Measurements from ENCODE around the gene ADGB. TPM values are rescaled to one million over a fixed set of nuclear protein-coding genes. Genes with fewer than 3 reads are reported as not detected.
"Not testable (repeated sequence)": the region's sequence is repeated elsewhere in the genome, so short reads cannot be mapped to it uniquely, and the experiment has no call there.

The ADGB gene
- total RNA-seq, 1 donor from 2014 or later, result not detected

- not testable (repeated sequence) for DNase-seq (ENCODE audit: low read depth)
These were observed 217.0 kb downstream of the ADGB start for GRCh38 chr6:146815511-146816462.

GRCh38 chr6:146819596-146820320, 221.0 kb downstream of the ADGB start:
- no peak for DNase-seq (ENCODE audit: low read depth)

GRCh38 chr6:146827216-146827928, 228.6 kb downstream of the ADGB start:
- no peak for DNase-seq (ENCODE audit: low read depth)

GRCh38 chr6:146829792-146830565, 231.2 kb downstream of the ADGB start:
- DNase-seq (ENCODE audit: low read depth), result no peak

GRCh38 chr6:146833157-146833556, 234.4 kb downstream of the ADGB start:
- no peak for DNase-seq (ENCODE audit: low read depth)

- no peak for DNase-seq (ENCODE audit: low read depth)
These were observed 241.4 kb downstream of the ADGB start for GRCh38 chr6:146840216-146840615.

GRCh38 chr6:146840641-146841040, 241.9 kb downstream of the ADGB start:
- DNase-seq (ENCODE audit: low read depth), result no peak

- peak; percentile 65 for DNase-seq (ENCODE audit: low read depth)
These were observed 248.7 kb downstream of the ADGB start for GRCh38 chr6:146847426-146847825.

GRCh38 chr6:146850238-146850896, 251.6 kb downstream of the ADGB start:
- DNase-seq (ENCODE audit: low read depth), result peak; percentile 87

GRCh38 chr6:146850981-146851380, 252.2 kb downstream of the ADGB start:
- DNase-seq (ENCODE audit: low read depth), result no peak

GRCh38 chr6:146851837-146852236, 253.1 kb downstream of the ADGB start:
- DNase-seq (ENCODE audit: low read depth), result peak; percentile 87

- DNase-seq (ENCODE audit: low read depth), result not testable (repeated sequence)
These were observed 255.9 kb downstream of the ADGB start for GRCh38 chr6:146854521-146855255.

- DNase-seq (ENCODE audit: low read depth), result no peak
These were observed 257.1 kb downstream of the ADGB start for GRCh38 chr6:146855889-146856288.

GRCh38 chr6:146856296-146856695, 257.5 kb downstream of the ADGB start:
- DNase-seq (ENCODE audit: low read depth), result no peak

GRCh38 chr6:146857180-146857979, 258.6 kb downstream of the ADGB start:
- peak; percentile 53 for DNase-seq (ENCODE audit: low read depth)

GRCh38 chr6:146857980-146858347, 259.2 kb downstream of the ADGB start:
- DNase-seq (ENCODE audit: low read depth), result no peak

GRCh38 chr6:146859206-146859605, 260.4 kb downstream of the ADGB start:
- DNase-seq (ENCODE audit: low read depth), result no peak

- no peak for DNase-seq (ENCODE audit: low read depth)
These were observed 261.2 kb downstream of the ADGB start for GRCh38 chr6:146859795-146860495.

- DNase-seq (ENCODE audit: low read depth), result no peak
These were observed 261.8 kb downstream of the ADGB start for GRCh38 chr6:146860583-146860982.
